Bronchial epithelial cell (primary cell): ENCODE results near the gene GATAD2A. TPM values are rescaled to one million over a fixed set of nuclear protein-coding genes. Genes with fewer than 3 reads are reported as not detected.
A peak's percentile ranks its signal among the peaks of the same experiment; 100 is the strongest.

Source experiments
- DNase-seq: peaks from one replicate; pipeline ENCODE4 v3.0.0-alpha.2; 2010; ENCODE audit warnings: low read depth
- FAIRE-seq: peaks from 2 replicates; lab custom pipeline; 2011; peaks lifted over from hg19 to GRCh38; lab: Jason Lieb, UNC
- H3K27me3 ChIP-seq: 2 replicates; pipeline ENCODE4 v1.5.1; 2011; ENCODE audit warnings: low read length; ENCODE audit not compliant: control insufficient read depth, insufficient read depth
- H3K36me3 ChIP-seq: 2 replicates; pipeline ENCODE4 v1.5.1; 2011; ENCODE audit warnings: low read length; ENCODE audit not compliant: control insufficient read depth, insufficient read depth
- H3K4me3 ChIP-seq: 2 replicates; pipeline ENCODE4 v1.5.1; 2011; ENCODE audit warnings: mild to moderate bottlenecking, low read depth, low read length, control low read depth
- total RNA-seq: library from RNA; depleted of rRNA; stranded (reverse); fragments of >200 nt; gene quantifications from 2 replicates; pipeline ENCODE4 v1.2.1, GENCODE V29; 2014
- TF ChIP-seq, protein P1 (sequence below): IDR thresholded peaks from 2 replicates; pipeline ENCODE4 v1.5.1; 2011; ENCODE audit warnings: mild to moderate bottlenecking, moderate library complexity, low read length, control low read depth, inconsistent platforms; ENCODE audit not compliant: insufficient read depth, severe bottlenecking

Gene GATAD2A
- total RNA-seq, 1 donor from 2014 or later: 48.4 TPM

DNA sequence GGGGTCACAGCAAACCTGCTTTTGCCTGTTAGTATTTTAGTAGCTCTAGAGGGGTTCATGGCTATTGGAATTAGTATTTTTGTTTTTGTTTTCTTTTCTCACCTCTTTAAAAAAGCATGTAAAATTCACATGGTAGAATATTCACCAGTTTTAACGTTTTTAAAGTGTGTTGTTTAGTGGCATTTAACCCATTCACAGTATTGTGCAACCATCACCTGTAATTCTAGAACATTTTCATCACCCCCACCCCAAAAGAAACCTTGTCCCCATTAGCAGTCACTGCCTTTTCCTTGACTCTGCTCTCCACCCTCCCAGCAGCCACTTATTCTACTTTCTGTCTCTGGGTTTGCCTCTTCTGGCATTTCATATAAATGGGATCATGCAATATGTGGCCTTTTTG is 39.8 kb downstream of the GATAD2A start:
- TF ChIP-seq, protein P1, sequence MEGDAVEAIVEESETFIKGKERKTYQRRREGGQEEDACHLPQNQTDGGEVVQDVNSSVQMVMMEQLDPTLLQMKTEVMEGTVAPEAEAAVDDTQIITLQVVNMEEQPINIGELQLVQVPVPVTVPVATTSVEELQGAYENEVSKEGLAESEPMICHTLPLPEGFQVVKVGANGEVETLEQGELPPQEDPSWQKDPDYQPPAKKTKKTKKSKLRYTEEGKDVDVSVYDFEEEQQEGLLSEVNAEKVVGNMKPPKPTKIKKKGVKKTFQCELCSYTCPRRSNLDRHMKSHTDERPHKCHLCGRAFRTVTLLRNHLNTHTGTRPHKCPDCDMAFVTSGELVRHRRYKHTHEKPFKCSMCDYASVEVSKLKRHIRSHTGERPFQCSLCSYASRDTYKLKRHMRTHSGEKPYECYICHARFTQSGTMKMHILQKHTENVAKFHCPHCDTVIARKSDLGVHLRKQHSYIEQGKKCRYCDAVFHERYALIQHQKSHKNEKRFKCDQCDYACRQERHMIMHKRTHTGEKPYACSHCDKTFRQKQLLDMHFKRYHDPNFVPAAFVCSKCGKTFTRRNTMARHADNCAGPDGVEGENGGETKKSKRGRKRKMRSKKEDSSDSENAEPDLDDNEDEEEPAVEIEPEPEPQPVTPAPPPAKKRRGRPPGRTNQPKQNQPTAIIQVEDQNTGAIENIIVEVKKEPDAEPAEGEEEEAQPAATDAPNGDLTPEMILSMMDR: no peak
- FAIRE-seq (no peak), DNase-seq (no peak)
- peaks cover 1% of the 10 kb centered on the region for H3K36me3 ChIP-seq
- no peak overlapping the region for H3K4me3 ChIP-seq
- no peaks in the 10 kb centered on the region for H3K27me3 ChIP-seq

DNA sequence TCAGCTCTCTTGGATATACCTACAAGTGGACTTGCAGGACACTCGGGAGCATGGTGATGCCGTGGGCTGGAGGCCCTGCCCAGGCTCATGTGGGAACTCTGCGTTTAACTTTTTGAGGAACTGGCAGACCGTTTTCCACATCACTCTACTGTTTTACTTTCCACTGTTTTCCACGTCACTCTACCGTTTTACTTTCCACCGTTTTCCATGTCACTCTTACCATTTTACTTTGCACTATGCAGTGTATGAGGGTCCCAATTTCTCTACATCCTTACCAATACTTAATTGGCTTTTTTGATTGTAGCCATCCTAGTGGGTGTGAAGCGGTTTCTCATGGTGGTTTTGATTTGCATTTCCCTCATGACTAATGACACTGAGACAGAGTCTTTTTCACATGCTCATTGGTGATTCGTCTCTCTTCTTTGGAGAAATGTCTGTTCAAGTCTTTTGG is 40.5 kb downstream of the GATAD2A start:
- no peaks in the 10 kb centered on the region for H3K27me3 ChIP-seq
- FAIRE-seq: no peak
- DNase-seq: peak; percentile 73
- H3K4me3 ChIP-seq: no peak overlapping the region
- peaks cover 1% of the 10 kb centered on the region for H3K36me3 ChIP-seq
- TF ChIP-seq, protein P1: no peak

GRCh38 chr19:19446655-19447437 is 41.4 kb downstream of the GATAD2A start:
- DNase-seq (no peak), FAIRE-seq (no peak)
- H3K27me3 ChIP-seq: no peaks in the 10 kb centered on the region
- TF ChIP-seq, protein P1: no peak
- H3K4me3 ChIP-seq: no peak overlapping the region
- peaks cover 1% of the 10 kb centered on the region for H3K36me3 ChIP-seq

DNA sequence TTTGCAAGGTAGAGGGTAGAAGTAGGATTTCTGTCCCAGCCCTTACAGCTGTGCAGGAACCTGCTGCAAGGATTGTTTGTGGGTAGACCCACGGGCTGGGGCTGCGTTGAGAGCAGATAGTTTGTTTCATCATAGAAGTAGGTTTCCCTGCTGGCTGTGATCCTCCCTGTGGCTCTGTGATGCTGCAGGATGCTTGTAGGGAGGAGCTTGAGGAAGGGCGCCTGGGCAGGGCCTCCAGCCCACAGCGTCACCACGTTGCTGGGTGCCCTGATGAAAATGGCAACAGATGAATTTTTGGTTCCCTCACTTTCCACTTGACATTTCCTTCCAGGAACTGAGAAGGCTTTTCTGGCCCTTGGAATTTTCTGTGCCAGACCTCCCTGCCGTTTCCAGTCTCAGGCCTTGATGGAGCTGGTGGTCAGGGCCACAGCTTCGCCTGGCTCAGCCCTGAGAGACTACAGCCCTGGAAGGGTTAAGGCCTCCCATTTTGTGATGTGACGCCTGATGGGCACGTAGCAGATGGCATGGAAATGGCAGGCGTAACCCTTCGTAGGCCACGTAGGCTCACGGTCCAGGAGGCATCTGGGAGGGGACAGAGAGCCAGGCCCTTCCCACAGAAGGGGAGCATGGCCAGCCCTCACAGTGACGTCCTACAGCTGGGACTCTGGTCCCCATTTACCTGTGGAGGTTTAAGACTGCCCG is 42.2 kb downstream of the GATAD2A start:
- TF ChIP-seq, protein P1: no peak
- DNase-seq (no peak), FAIRE-seq (no peak)
- Histone ChIP-seq H3K4me3 (no peak overlapping the region), H3K27me3 (no peaks in the 10 kb centered on the region), H3K36me3 (peaks cover 2% of the 10 kb centered on the region)

- no peaks in the 10 kb centered on the region for H3K27me3 ChIP-seq
- DNase-seq (no peak), FAIRE-seq (no peak)
- peaks cover 3% of the 10 kb centered on the region for H3K36me3 ChIP-seq
- H3K4me3 ChIP-seq: no peak overlapping the region
- TF ChIP-seq, protein P1: no peak
These were observed 42.7 kb downstream of the GATAD2A start for GRCh38 chr19:19448238-19448544.
